GM21447 (cell line): Measurements from ENCODE around the gene SERPINB8.
A peak's percentile ranks its signal among the peaks of the same experiment; 100 is the strongest.

Source experiments
- ATAC-seq: cut with Tn5 transposase; IDR thresholded peaks from one replicate; pipeline ENCODE4 v1.9.1; 2021; ENCODE audit not compliant: unreplicated experiment

SERPINB8 gene

DNA sequence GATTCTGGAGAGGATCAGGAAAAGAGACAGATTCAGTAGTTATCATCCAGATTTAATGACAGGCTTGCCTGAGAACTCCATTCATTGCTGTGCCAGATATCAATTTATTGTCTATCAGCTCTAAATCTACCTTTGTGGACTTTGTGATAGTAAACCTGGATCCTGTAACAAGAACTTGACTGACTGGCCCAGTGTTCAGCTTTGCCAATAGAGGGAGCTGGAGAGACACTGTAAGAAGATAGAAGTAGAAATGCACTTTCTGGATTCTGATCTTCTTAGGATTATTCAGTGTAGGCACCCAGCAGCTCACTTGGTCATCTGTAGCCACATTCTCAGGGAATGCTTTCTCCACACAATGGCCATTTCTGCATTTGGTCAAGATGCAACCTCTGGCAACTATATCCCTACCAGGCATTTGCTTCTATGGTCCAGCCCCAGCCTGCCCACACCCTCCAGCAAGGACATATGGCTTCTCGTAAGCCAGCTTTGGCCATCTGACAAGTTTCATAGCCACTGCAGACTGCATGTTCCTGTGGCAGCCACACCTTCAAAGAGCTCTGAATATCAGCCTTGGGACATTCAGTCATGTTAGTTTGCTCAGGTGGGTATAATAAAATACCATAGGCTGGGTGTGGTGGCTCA is 6.1 kb upstream of the SERPINB8 start:
- peak; percentile 69 for ATAC-seq

- no peak for ATAC-seq
Observed at GRCh38 chr18:63964908-63965307, 5.0 kb upstream of the SERPINB8 start.

DNA sequence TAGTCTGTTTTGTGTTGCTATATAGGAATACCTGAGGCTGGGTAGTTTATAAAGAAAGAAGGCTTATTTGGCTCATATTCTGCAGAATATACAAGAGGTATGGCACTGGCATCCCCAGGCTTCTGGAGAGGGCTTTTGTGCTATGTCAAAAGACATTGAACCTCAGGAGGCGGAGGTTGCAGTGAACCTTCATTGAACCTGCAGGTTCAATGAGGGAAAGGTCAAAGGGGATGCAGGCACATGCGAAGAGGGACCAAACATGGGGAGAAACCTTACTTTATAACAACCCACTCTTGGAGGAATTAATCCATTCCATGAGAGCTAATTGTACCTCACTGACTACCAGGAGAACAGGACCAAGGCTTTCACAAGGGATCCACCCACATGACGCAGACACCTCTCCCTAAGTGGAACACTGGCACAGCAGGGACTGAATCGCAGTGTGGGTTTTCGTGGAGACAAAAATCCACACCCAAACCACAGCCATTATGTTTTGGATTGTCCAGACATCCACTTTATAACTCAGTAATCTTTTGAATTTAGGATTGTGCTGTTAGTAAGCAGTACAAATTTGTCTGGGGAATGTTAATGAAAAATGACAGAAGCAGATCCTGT is 4.1 kb upstream of the SERPINB8 start:
- no peak for ATAC-seq

GRCh38 chr18:63970809-63971205 is 926 bp downstream of the SERPINB8 start:
- ATAC-seq = peak; percentile 4

GRCh38 chr18:63971320-63972001 is 1.6 kb downstream of the SERPINB8 start:
- no peak for ATAC-seq

DNA sequence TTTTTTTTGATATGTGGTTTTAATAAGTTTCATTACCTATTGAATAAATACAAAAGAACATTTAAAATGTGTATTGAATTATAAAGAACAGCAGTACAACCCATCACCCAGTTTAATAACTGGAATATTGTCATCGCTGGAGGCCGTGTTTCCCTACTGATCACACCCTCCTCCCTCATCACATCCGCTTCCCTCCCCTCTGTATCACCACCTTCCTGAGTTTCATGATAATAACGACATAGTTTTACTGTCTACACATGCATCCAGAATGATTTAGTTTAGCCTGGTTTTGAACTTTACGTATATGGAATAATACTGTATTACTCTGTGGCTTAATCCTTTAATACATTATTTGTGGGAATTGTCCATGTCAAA is 2.1 kb downstream of the SERPINB8 start:
- no peak for ATAC-seq

GRCh38 chr18:63974991-63975390 is 5.1 kb downstream of the SERPINB8 start:
- ATAC-seq = no peak

DNA sequence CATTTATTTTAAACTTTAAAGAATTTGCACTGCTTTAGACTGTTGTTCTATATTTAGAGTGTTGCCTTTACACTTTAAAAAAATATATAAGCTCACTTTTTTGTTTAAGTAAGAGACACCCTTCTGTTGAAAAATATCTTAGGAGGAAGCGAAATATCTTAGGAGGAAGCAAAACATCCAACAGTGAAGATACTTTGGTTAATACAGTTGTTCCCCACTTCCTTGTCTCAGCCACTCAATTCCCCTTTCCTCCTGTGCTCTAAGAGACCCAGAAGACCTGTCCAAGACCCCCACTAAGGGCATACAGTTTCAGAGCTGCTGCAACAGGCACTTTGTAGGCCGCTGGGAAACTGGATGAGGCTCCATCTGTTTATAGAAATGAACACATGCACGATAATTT is 5.7 kb downstream of the SERPINB8 start:
- ATAC-seq = no peak

GRCh38 chr18:63977040-63977439 is 7.2 kb downstream of the SERPINB8 start:
- ATAC-seq = no peak

GRCh38 chr18:63979409-63979920 is 9.6 kb downstream of the SERPINB8 start:
- no peak for ATAC-seq

DNA sequence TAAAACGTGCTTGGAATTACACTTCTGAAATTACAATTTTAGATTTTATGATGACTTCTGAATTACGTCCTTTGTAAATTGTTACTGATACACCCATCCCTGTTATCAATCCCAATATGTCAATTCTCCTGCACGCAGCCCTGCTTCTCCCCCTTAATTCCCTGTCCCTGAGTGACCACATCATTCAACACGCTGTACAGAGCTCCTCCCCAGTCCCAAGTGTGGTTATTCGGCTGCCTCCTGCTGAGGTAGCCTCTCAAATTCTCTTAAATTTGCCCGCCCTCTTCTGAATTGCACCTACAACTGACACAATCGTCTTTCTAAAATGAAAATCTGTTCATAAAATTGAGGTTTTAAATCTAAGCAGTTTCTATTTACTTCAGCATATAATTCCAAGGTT is 10.1 kb downstream of the SERPINB8 start:
- ATAC-seq = no peak

GRCh38 chr18:63980896-63981460 is 11.1 kb downstream of the SERPINB8 start:
- no peak for ATAC-seq

DNA sequence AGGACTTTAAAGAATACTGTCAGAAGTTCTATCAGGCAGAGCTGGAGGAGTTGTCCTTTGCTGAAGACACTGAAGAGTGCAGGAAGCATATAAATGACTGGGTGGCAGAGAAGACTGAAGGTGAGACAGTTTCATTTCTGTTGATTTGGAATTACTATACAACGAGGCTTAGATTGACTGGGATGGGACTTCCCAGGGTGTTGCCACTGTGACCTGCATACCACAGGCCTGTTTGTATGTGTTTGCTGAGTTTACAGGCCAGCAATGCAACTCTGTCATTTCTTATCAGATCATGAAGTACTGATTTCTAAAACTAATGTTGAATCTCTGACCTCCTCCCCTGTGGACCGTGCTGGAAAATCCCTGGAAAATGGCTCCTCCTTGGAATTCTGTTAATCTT is 11.8 kb downstream of the SERPINB8 start:
- no peak for ATAC-seq

DNA sequence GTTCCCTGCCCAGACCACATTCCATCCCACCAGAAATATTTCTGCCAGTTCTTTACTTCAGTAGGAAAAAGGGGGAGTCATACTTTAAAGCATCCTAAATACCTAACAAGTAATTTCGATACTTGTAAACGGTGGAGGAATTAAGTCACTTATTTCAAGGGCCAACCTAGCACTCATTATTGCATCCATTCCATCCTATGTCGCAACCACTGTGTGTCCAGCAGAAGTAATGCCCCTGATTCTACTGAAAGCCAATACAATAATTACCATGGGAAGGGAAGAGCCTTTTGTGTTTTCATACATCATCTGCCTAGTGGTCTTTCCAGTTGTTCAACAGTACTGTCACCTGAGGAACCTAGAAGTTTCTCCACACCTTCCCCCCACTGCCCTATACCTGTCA is 12.5 kb downstream of the SERPINB8 start:
- no peak for ATAC-seq

DNA sequence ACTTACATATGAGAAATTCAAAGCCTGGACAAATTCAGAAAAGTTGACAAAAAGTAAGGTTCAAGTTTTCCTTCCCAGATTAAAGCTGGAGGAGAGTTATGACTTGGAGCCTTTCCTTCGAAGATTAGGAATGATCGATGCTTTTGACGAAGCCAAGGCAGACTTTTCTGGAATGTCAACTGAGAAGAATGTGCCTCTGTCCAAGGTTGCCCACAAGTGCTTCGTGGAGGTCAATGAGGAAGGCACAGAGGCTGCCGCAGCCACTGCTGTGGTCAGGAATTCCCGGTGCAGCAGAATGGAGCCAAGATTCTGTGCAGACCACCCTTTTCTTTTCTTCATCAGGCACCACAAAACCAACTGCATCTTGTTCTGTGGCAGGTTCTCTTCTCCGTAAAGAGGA is 17.0 kb downstream of the SERPINB8 start:
- ATAC-seq = no peak

DNA sequence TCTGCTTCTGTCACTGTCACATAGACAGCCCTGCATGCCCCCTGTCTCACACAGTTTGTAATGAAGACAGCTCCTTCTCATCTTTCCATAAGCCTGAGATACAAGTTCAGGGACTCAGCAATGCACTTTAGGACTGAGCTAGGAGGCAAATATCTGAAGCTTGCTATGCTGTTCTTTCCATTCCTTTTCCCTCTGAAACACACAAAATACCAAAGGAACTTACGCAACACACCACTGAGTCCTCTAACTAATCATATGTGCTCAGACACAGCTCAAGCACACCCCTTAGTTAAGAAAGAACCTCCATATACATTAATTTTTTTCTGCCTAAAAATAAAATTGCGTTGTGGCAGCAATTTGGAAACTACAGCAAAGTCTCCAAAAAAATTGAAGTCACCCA is 17.9 kb downstream of the SERPINB8 start:
- ATAC-seq = no peak

GRCh38 chr18:63992751-63993150 is 22.9 kb downstream of the SERPINB8 start:
- no peak for ATAC-seq

DNA sequence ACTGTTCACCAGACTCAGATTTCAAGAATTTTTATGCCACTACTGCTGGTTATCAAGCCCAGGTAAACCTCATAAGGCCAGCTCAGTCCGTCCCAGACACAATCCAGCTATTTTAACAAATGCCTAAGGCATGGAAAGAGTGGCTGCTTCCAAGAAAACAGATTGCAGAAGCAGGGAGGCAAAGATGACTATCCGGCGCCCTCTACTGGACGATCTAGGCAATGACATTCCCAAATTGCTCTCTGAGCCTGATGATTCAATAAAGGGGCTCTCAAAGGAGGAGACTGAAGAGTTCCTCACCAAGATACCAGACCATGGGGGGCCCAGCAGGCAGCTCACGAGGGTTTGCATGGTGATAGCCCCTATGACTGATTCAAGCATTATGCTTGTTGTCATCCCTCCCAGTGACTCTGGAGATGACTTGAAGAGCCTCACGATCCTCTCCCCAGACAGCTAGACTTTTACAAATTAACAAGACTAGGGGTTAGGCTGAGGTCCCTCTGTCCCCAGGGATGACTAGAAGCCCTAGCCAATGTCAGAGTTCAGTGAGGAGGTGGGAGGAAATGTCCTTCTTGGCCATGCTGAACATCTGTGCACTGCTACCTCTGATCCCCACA is 25.0 kb downstream of the SERPINB8 start:
- ATAC-seq = no peak

- no peak for ATAC-seq
Observed at GRCh38 chr18:63997041-63997440, 27.2 kb downstream of the SERPINB8 start.

DNA sequence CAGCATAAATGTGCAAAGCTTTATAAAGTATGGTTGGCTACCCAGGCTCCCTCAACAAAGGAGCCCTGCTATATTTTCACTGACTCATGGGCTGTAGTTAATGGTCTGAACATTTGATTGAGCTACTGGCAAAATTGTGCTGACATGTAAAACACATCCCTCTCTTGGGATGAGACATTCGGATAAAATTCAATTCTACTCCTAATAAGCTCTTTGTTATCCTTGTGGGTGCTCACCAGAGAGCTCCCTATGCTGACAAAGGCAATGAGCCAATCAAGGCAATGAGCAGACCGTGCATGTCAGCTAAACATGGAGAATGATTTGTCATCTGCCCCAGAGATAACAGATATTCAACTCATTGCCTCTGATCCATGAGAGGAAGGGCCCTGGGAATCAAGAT is 27.7 kb downstream of the SERPINB8 start:
- no peak for ATAC-seq

DNA sequence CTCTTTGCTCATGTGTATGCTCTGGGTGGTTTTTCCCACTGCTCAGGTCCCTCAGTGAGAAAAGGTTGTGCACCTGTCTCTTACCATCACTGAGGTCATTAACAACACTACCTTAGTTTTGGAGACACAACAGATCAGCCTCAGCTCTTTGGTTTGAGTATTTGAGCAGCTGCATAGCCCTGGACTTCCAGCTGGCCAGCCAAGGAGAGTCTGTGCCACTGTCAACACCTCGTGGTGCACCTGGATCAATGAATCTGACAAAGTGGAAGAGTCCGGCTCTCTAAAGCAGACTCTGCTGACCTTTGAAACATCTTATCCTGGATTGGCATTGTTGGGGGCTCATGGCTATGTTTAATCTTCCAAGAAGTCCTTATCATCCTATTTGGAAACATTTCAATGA is 30.0 kb downstream of the SERPINB8 start:
- ATAC-seq = no peak

- no peak for ATAC-seq
Observed at GRCh38 chr18:64002581-64002980, 32.7 kb downstream of the SERPINB8 start.
